ENCODE measurements around the gene CKS1B. TPM values are rescaled to one million over a fixed set of nuclear protein-coding genes. Genes with fewer than 3 reads are reported as not detected.
A peak's percentile ranks its signal among the peaks of the same experiment; 100 is the strongest.

The CKS1B gene
- total RNA-seq, 3 donors from 2014 or later = 26.8 to 52.4 (median 29.3) TPM

GRCh38 chr1:154966111-154966510, 8.4 kb upstream of the CKS1B start:
- no peaks in the 10 kb centered on the region for H3K9me3 ChIP-seq
- ATAC-seq (no peak), DNase-seq (peak in 2 of 3 donors; percentile 21 to 45)
- intact Hi-C loops (cut with DNase I, micrococcal nuclease) = loop anchor here in 1 of 2 donors (10.0 kb wide), 1 partner anchor 49 kb away; no protein-coding TSS in a partner anchor
- H3K4me1 ChIP-seq (ENCODE audit: low read depth) = peaks cover 22% of the 10 kb centered on the region
- H3K4me3 ChIP-seq = no peak overlapping the region
- no peak for TF ChIP-seq CTCF (IDR thresholded peaks at IDR 0.05)
- no peaks in the 10 kb centered on the region for H3K36me3 ChIP-seq (ENCODE audit: low read depth)

GRCh38 chr1:154967331-154967950, 7.0 kb upstream of the CKS1B start:
- Histone ChIP-seq H3K4me1 (ENCODE audit: low read depth) (peaks cover 31% of the 10 kb centered on the region), H3K36me3 (ENCODE audit: low read depth) (no peaks in the 10 kb centered on the region), H3K4me3 (no peak overlapping the region), H3K9me3 (no peaks in the 10 kb centered on the region)
- ATAC-seq (no peak), DNase-seq (peak in 1 of 3 donors; percentile 16)
- intact Hi-C loops (cut with DNase I, micrococcal nuclease) = loop anchor here in 1 of 2 donors (10.0 kb wide), 1 partner anchor 47 kb away; no protein-coding TSS in a partner anchor
- TF ChIP-seq CTCF (IDR thresholded peaks at IDR 0.05) = no peak

- intact Hi-C loops (cut with DNase I, micrococcal nuclease) = loop anchor here in 1 of 2 donors (10.0 kb wide), 1 partner anchor 46 kb away; no protein-coding TSS in a partner anchor
- TF ChIP-seq CTCF (IDR thresholded peaks at IDR 0.05) = no peak
- Histone ChIP-seq H3K9me3 (no peaks in the 10 kb centered on the region), H3K4me1 (ENCODE audit: low read depth) (peaks cover 33% of the 10 kb centered on the region), H3K36me3 (ENCODE audit: low read depth) (no peaks in the 10 kb centered on the region), H3K4me3 (no peak overlapping the region)
- ATAC-seq (no peak), DNase-seq (peak in 1 of 3 donors; percentile 17)
Observed at GRCh38 chr1:154968731-154969130, 5.8 kb upstream of the CKS1B start.

GRCh38 chr1:154969246-154969645, 5.2 kb upstream of the CKS1B start:
- Histone ChIP-seq H3K36me3 (ENCODE audit: low read depth) (no peaks in the 10 kb centered on the region), H3K4me3 (no peak overlapping the region), H3K9me3 (no peaks in the 10 kb centered on the region), H3K4me1 (ENCODE audit: low read depth) (peaks cover 33% of the 10 kb centered on the region)
- ATAC-seq (no peak), DNase-seq (peak in 1 of 3 donors; percentile 16)
- intact Hi-C loops (cut with DNase I, micrococcal nuclease) = loop anchor here in 1 of 2 donors (10.0 kb wide), 1 partner anchor 46 kb away; no protein-coding TSS in a partner anchor
- TF ChIP-seq CTCF (IDR thresholded peaks at IDR 0.05) = no peak

GRCh38 chr1:154969860-154970452, 4.5 kb upstream of the CKS1B start:
- Histone ChIP-seq H3K4me3 (no peak overlapping the region), H3K4me1 (ENCODE audit: low read depth) (peaks cover 35% of the 10 kb centered on the region), H3K9me3 (no peaks in the 10 kb centered on the region), H3K36me3 (ENCODE audit: low read depth) (no peaks in the 10 kb centered on the region)
- ATAC-seq = no peak
- DNase-seq = peak in 2 of 3 donors; percentile 45 to 63
- intact Hi-C loops (cut with DNase I, micrococcal nuclease) = loop anchor here in 1 of 2 donors (10.0 kb wide), 1 partner anchor 45 kb away; no protein-coding TSS in a partner anchor
- no peak for TF ChIP-seq CTCF (IDR thresholded peaks at IDR 0.05)
